GM12874 (cell line): Measurements from ENCODE around the gene JAM3.

Source experiments
- TF ChIP-seq, protein P1 (sequence below): IDR thresholded peaks from 2 replicates; pipeline ENCODE4 v1.5.1; 2011; ENCODE audit warnings: low read depth, mild to moderate bottlenecking, control low read depth, low read length, moderate library complexity; ENCODE audit not compliant: insufficient read depth

JAM3 gene

DNA sequence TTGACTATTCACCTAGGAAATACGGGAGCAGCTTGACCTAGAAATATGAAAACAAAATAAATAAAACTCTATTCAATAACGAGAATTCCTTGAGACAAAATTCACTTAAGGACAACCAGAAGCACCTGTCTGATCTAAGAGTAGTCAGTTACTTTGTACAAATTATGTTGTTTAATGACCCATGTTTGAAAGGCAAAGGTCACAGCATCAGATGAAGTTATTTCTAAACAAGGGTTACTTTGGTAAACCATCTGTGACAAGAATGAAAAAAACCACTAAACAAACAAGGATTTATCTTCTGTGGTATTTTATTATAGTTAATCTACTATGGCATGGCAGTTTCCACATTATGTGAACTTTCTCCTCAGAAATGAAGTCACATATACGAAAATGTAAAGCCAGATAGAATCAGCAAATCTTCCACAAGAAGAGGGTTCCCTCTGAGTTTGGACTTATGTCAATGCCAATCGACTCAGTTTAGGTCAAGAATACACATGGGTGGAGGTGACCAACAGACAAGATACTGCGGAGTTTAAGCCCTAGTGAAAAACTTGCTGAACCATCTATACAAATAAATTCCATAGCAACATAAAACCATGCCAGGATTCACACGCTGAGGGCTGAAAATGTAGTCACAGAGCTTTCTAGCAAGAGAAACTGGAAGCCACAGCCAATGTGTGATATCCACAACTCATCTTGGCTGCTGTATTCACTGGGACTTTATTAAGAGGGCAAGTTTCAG is 101.5 kb downstream of the JAM3 start:
- TF ChIP-seq, protein P1, sequence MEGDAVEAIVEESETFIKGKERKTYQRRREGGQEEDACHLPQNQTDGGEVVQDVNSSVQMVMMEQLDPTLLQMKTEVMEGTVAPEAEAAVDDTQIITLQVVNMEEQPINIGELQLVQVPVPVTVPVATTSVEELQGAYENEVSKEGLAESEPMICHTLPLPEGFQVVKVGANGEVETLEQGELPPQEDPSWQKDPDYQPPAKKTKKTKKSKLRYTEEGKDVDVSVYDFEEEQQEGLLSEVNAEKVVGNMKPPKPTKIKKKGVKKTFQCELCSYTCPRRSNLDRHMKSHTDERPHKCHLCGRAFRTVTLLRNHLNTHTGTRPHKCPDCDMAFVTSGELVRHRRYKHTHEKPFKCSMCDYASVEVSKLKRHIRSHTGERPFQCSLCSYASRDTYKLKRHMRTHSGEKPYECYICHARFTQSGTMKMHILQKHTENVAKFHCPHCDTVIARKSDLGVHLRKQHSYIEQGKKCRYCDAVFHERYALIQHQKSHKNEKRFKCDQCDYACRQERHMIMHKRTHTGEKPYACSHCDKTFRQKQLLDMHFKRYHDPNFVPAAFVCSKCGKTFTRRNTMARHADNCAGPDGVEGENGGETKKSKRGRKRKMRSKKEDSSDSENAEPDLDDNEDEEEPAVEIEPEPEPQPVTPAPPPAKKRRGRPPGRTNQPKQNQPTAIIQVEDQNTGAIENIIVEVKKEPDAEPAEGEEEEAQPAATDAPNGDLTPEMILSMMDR, result no peak

DNA sequence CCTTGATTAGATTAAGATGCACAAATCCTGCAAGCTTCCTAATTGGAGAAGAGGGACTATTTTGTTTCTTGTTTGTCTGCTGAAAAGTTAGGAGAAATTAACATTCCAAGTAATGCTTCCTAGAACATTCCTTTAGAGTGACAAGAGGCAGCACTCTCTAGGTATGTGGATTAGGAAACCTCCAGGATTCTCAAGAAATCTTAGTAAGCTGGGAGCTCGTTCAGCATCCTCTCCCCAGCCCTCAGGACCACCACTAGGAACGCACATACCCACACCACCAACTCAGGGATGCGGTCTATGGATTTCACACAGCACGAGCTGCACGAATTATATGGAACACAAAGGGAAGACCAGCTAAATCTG is 102.0 kb downstream of the JAM3 start:
- TF ChIP-seq, protein P1, result no peak

DNA sequence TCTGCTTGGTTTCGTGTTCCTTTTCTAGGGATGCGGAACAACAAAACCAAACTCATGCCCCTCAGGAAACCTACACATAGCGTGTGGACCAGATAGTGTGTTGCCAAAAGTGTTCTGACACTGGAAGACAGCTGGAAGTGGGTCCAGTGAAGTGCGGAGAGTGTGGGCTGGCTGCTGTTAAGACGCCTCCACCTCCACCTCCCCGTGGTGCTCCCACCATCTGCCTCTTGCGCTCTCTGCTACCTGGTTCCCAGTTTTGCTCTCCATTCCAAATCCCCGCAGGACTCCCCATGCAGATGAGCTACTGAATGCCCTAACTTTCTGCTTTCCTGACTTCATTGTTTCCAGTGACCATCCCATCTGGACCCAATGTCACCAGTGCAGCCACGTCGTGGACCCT is 103.1 kb downstream of the JAM3 start:
- TF ChIP-seq, protein P1, result no peak

DNA sequence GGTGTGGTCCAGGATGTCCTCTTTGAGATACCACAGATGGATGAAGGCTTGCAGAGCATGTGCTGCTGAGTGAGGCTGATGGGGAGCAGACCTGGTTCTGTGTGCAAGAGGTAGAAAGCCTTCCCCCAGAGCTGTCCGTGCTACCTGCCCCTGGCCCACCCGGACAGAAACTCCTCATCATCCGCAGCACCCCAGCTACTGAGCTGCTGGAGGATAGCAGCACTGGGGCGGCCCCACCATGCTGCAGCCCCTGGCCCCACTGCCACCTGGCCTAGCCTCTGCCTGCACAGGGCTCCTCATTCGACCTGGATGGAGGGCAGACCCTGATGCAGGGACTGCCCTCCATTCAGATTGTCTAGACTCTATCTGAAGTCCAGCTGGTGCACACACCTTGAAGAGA is 104.4 kb downstream of the JAM3 start:
- TF ChIP-seq, protein P1, result no peak

DNA sequence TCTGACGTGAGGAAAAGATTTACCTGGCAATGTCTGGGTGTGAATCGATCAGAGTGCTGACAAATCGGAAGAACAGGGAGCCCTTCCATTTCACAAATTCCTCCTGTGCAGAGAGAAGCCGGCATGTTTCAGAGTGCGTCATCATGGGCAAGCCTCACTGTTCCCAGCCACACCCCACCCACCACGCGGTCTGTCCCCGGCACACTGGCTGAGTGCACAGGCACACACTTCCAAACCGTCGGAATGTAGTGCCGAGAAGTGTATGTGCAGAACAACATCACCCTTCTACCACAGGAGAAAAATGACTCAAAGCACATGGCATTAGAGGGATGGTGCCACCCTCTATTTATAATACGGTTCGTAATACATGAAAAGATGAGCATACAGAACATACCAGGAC is 107.4 kb downstream of the JAM3 start:
- TF ChIP-seq, protein P1, result no peak

DNA sequence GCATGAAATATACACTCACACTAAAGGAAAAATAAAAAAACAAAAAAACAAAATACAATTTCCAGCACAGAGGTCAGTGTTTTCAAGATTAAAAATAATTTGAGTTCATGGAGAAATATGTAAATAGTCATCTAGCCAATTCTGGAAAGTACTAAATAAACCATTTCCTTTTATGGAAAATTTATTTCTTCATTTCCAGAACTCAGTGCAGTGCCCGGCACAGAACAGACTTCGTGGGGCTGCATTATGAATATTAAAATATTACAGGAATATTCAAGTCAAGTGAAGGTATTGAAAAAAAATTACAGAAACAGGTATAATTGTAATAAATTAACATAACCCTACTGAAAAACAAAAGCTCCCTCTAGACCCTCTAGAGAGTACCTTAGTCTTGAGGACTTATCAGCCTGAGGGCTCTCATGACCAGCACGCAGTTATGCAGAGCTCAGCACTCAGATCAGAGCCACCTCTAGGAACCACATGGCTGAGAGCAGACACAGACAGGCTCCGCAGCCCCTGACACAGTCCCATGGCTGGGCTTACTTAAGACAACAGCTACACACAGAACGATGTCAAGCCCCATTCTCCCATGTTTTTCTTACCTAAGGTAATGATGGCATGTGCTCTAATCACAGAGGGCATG is 109.3 kb downstream of the JAM3 start:
- TF ChIP-seq, protein P1, result no peak

DNA sequence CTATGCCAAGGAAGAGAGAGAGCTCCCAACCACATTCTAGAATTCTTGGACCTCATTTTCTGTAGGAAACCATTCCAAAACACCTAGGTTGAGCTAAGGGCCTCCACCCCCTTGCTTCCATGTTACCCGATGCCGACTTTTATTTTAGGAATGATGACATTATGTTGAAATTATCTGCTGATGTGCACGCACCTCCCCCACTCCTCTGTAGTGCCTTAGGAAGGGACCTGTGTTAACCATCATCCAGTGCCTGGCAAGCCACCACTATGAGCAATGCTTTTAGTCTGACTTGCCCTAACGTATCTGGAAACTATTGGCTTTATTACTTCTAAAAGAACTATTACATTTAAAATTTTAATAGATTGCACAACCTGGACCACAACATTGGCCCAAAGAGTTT is 112.8 kb downstream of the JAM3 start:
- TF ChIP-seq, protein P1, result no peak
